ENCODE measurements around the gene OTULIN.

Gene OTULIN

DNA sequence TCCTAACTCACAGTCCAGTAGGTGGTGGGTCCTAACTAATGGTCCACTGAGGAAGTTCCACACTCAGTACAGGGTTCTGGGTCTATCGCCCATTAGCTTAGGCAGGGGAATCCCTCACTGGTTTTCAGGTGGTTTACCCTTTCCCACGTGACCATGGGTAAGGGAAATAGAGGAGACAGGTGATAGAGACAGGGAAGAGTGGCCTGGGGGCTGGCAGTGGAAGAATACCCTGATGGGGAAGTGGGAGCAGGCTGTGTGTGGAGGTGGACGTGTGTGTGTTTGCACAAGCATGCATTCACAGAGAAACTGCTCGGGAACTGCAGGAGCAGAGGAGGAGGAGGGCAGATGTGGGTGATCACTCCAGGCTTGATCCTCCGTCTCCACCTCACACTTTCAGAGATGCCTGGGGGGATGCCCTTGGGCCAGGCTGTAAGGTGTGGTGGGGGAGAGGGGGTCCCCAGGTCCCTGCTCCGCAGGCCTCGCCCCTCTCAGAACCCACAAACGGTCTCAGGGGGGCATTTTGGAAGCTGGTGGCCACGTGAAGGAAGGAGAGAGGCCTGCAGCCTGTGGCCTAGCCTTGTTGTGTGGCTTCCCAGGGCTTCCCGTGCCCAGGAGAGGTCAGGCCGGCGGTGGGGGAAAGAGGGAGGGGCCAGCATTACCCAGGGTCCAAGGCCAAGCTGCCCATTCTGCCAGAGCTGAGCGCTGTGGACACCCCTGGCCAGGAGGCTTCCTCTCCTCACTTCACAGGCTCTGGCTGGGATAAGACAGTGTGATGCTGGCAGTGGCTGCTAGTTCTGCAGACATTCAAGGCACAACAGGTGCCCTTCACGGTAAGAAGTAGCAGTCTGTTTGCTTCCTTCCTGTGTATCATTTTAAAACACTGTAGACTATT is 80.0 kb downstream of the OTULIN start:
- DNase-seq = no peak

GRCh38 chr5:14745188-14745563 is 80.7 kb downstream of the OTULIN start:
- DNase-seq = no peak

DNA sequence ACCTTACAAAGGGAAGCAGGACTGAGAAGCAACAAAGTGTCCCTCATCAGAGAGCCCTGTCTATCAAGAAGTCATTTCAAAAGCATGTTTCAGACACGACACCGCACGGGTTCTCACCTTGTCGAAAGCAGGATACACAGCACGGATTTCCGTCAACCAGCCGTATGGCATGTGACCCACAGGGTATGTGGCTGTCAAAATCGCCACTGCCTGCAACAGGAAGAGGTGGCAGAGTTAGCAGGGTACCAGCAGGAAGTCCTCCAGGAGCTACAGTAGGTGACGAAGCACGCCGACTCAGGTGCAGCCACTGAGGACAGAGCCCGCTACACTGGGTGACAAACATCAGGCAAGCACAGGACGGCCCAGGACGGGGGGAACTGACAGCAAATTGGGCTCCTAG is 81.2 kb downstream of the OTULIN start:
- peak; percentile 36 for DNase-seq

DNA sequence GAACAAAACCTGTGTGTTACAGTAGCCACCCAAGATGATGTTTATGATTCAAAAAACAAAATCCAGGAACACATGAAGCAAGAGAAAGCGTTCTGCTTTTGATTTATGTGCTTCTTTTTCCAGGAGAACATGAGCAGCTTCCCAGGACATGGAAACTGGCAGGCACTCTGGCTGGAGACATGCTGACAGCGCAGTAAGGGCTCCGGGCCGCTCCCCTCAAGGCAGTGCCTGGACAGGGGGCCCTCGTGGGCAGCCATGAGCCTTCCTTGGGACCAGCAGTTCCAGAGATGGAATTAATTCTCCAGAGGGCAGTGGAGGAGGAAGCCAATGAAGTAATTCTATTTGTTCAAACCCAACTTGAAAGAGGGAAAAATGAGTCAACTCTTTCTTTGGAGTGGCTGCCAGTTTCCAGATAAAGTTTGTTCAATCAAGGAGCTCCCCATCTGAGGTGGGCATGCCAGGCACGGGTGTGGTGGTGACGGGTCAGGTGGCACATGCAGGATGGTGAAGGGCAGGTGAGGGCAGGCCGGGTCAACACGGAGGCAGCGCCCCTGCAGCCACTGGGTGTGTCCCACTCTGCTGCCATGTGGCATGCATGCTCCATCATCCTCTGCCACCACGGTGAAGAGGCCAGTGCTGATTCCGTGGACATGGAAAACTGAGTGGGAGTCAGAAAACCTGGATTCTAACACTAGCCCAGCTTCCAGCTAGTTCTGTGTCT is 83.8 kb downstream of the OTULIN start:
- no peak for DNase-seq
